ENCODE data around the gene MCTP2. TPM values are rescaled to one million over a fixed set of nuclear protein-coding genes. Genes with fewer than 3 reads are reported as not detected.

The MCTP2 gene
- polyA plus RNA-seq, 3 donors: 2.4 to 7.4 (median 7.3) TPM

- WGBS (ENCODE audit: insufficient coverage): 97% methylated on average over 7 of the region's 16 CpGs
- no peak for TF ChIP-seq CTCF (IDR thresholded peaks at IDR 0.05)
Measured at GRCh38 chr15:94338243-94338846, 107.0 kb downstream of the MCTP2 start.

GRCh38 chr15:94346282-94346681, 114.9 kb downstream of the MCTP2 start:
- Mint-ChIP-seq H3K27me3 (ENCODE audit: low read depth in 3 of 3) (peaks cover 0 to 1% (median 0%) of the 10 kb centered on the region in 3 donors), H3K36me3 (peaks cover 24 to 61% of the 10 kb centered on the region in 2 donors), H3K27ac (no peak overlapping the region), H3K4me1 (no peaks in the 10 kb centered on the region), H3K4me3 (no peak overlapping the region), H3K9me3 (peaks cover 0 to 2% (median 0%) of the 10 kb centered on the region in 7 donors)
- no peaks in the 10 kb centered on the region for H3K4me1 ChIP-seq (ENCODE audit: control insufficient read depth in 1 of 2, insufficient read depth in 2 of 2, low read length in 2 of 2)
- no peak for TF ChIP-seq CTCF (IDR thresholded peaks at IDR 0.05)
- no peak overlapping the region for H3K4me2 ChIP-seq (replicated peaks; ENCODE audit: extremely low read depth, low read length, poor library complexity, severe bottlenecking)
- DNase-seq: no peak
- H3K9me3 ChIP-seq (replicated peaks in 1 of 2; ENCODE audit: control insufficient read depth in 1 of 2, insufficient read depth in 1 of 2, low read length in 2 of 2): no peaks in the 10 kb centered on the region
- H3K79me2 ChIP-seq (ENCODE audit: insufficient read depth, low read length): no peaks in the 10 kb centered on the region
- no peak overlapping the region for H2AFZ ChIP-seq (ENCODE audit: insufficient read depth, low read depth, low read length, poor library complexity, severe bottlenecking)
- no peak overlapping the region for H3K27ac ChIP-seq (ENCODE audit: low read depth in 1 of 2, low read length in 2 of 2)
- no CpG with 5 or more reads among the region's 4 CpGs for WGBS (ENCODE audit: insufficient coverage)
- H3K27me3 ChIP-seq (ENCODE audit: control insufficient read depth in 2 of 2, insufficient read depth in 2 of 2, low read length in 2 of 2): no peaks in the 10 kb centered on the region
- H3K36me3 ChIP-seq (replicated peaks in 1 of 2; ENCODE audit: control insufficient read depth in 1 of 2, insufficient read depth in 2 of 2, low read length in 2 of 2): peaks cover 0 to 13% of the 10 kb centered on the region in 2 donors
- no peak overlapping the region for H3K9ac ChIP-seq (ENCODE audit: insufficient read depth, low read length, poor library complexity, severe bottlenecking)
- H3K4me3 ChIP-seq (replicated peaks in 1 of 3; ENCODE audit: low read depth in 2 of 3, low read length in 3 of 3): no peak overlapping the region
- H4K20me1 ChIP-seq (ENCODE audit: insufficient read depth, low read length): no peaks in the 10 kb centered on the region
- intact Hi-C loops (cut with micrococcal nuclease): no loop called here

More at GRCh38 chr15:94338243-94338846, 107.0 kb downstream of the MCTP2 start:
- no peaks in the 10 kb centered on the region for H3K27me3 ChIP-seq (ENCODE audit: control insufficient read depth in 2 of 2, insufficient read depth in 2 of 2, low read length in 2 of 2)
- no peak overlapping the region for H3K4me2 ChIP-seq (replicated peaks; ENCODE audit: extremely low read depth, low read length, poor library complexity, severe bottlenecking)
- DNase-seq: no peak
- Mint-ChIP-seq H3K4me1 (no peaks in the 10 kb centered on the region), H3K4me3 (no peak overlapping the region), H3K27ac (no peak overlapping the region), H3K36me3 (peaks cover 31 to 58% of the 10 kb centered on the region in 2 donors), H3K9me3 (no peaks in the 10 kb centered on the region), H3K27me3 (ENCODE audit: low read depth in 3 of 3) (peaks cover 0 to 1% (median 0%) of the 10 kb centered on the region in 3 donors)
- no peaks in the 10 kb centered on the region for H3K9me3 ChIP-seq (replicated peaks in 1 of 2; ENCODE audit: control insufficient read depth in 1 of 2, insufficient read depth in 1 of 2, low read length in 2 of 2)
- no peak overlapping the region for H3K4me3 ChIP-seq (replicated peaks in 1 of 3; ENCODE audit: low read depth in 2 of 3, low read length in 3 of 3)
- no peak overlapping the region for H3K9ac ChIP-seq (ENCODE audit: insufficient read depth, low read length, poor library complexity, severe bottlenecking)
- H3K36me3 ChIP-seq (replicated peaks in 1 of 2; ENCODE audit: control insufficient read depth in 1 of 2, insufficient read depth in 2 of 2, low read length in 2 of 2): peaks cover 0 to 12% of the 10 kb centered on the region in 2 donors
- no peak overlapping the region for H3K27ac ChIP-seq (ENCODE audit: low read depth in 1 of 2, low read length in 2 of 2)
- no peaks in the 10 kb centered on the region for H3K79me2 ChIP-seq (ENCODE audit: insufficient read depth, low read length)
- H3K4me1 ChIP-seq (ENCODE audit: control insufficient read depth in 1 of 2, insufficient read depth in 2 of 2, low read length in 2 of 2): no peaks in the 10 kb centered on the region
- H4K20me1 ChIP-seq (ENCODE audit: insufficient read depth, low read length): no peaks in the 10 kb centered on the region
- intact Hi-C loops (cut with micrococcal nuclease): no loop called here
- no peak overlapping the region for H2AFZ ChIP-seq (ENCODE audit: insufficient read depth, low read depth, low read length, poor library complexity, severe bottlenecking)

All from CD14-positive monocyte (primary cell).